Peyer's patch (tissue), 4 donors: Measurements from ENCODE around the gene FAM131C.

Source experiments
- CTCF ChIP-seq, 6 experiments: fragments of 450-650 bp in 4 of 6; fragments of 200-600 bp in 2 of 6; sonication (generic) in 1 of 6; IDR thresholded peaks; one replicate each; pipeline ENCODE4 v1.5.1; 2017 to 2019; ENCODE audit warnings: antibody characterized with exemption in 6 of 6, mild to moderate bottlenecking in 3 of 6, moderate library complexity in 1 of 6
- POLR2A ChIP-seq, 2 donors: fragments of 450-650 bp; IDR thresholded peaks; one replicate each; pipeline ENCODE4 v1.5.1; 2017; ENCODE audit warnings: antibody characterized with exemption in 2 of 2, mild to moderate bottlenecking in 2 of 2, moderate library complexity in 2 of 2

- TF ChIP-seq POLR2A (IDR thresholded peaks at IDR 0.05) (no peak), CTCF (IDR thresholded peaks at IDR 0.05) (no peak)
These were observed 28.2 kb upstream of the FAM131C start for GRCh38 chr1:16101623-16102022.
